Endodermal cell (in vitro differentiated cells): ENCODE data around the gene XRCC6. TPM values are rescaled to one million over a fixed set of nuclear protein-coding genes. Genes with fewer than 3 reads are reported as not detected.

Experiments
- DNase-seq: peaks from one replicate; pipeline ENCODE4 v3.0.0-alpha.2; 2017
- H3K27ac ChIP-seq: 2 replicates; pipeline ENCODE4 v1.5.1; 2013; ENCODE audit warnings: mild to moderate bottlenecking, low read depth, low read length, moderate library complexity
- H3K27me3 ChIP-seq: 2 replicates; pipeline ENCODE4 v1.6.1; 2013; ENCODE audit warnings: mild to moderate bottlenecking, low read length, moderate library complexity; ENCODE audit not compliant: insufficient read depth, control insufficient read depth, poor library complexity, severe bottlenecking
- H3K36me3 ChIP-seq: 2 replicates; pipeline ENCODE4 v1.7.0; 2013; ENCODE audit warnings: mild to moderate bottlenecking, low read length, moderate library complexity; ENCODE audit not compliant: control insufficient read depth, insufficient read depth
- H3K4me1 ChIP-seq: one replicate; pipeline ENCODE4 v1.7.0; 2013; ENCODE audit warnings: low read length; ENCODE audit not compliant: control insufficient read depth, insufficient read depth
- H3K4me3 ChIP-seq: 2 replicates; pipeline ENCODE4 v1.5.1; 2013; ENCODE audit warnings: mild to moderate bottlenecking, low read length, moderate library complexity
- H3K9ac ChIP-seq: 2 replicates; pipeline ENCODE4 v1.6.1; 2013; ENCODE audit warnings: mild to moderate bottlenecking, low read length, moderate library complexity; ENCODE audit not compliant: poor library complexity, severe bottlenecking; ENCODE audit errors: extremely low read depth
- H3K9me3 ChIP-seq: 2 replicates; pipeline ENCODE4 v1.6.1; 2013; ENCODE audit warnings: mild to moderate bottlenecking, low read length, moderate library complexity; ENCODE audit not compliant: control insufficient read depth
- H3K27ac Mint-ChIP-seq: 2 replicates; pipeline ENCODE4 v1.8.0; 2020; ENCODE audit warnings: mixed read lengths
- H3K27me3 Mint-ChIP-seq: 2 replicates; pipeline ENCODE4 v1.8.0; 2021; ENCODE audit warnings: mild to moderate bottlenecking, mixed read lengths; ENCODE audit not compliant: insufficient read depth
- H3K36me3 Mint-ChIP-seq: 2 replicates; pipeline ENCODE4 v1.8.0; 2020; ENCODE audit warnings: low read depth, mixed read lengths
- H3K4me1 Mint-ChIP-seq: 2 replicates; pipeline ENCODE4 v1.8.0; 2020; ENCODE audit warnings: mixed read lengths
- H3K4me3 Mint-ChIP-seq: 2 replicates; pipeline ENCODE4 v1.8.0; 2020; ENCODE audit warnings: mild to moderate bottlenecking, moderate library complexity, mixed read lengths
- H3K9me3 Mint-ChIP-seq: 2 replicates; pipeline ENCODE4 v1.8.0; 2020; ENCODE audit warnings: mild to moderate bottlenecking, mixed read lengths
- WGBS, 2 experiments: methylation state at CpG; one replicate each; pipeline versions ENCODE4 v1.1.5 to v1.1.7; 2013; ENCODE audit warnings: missing lambda C conversion rate in 2 of 2, mixed read lengths in 1 of 2; ENCODE audit not compliant: insufficient coverage in 1 of 2, insufficient read length in 1 of 2; 5-methylcytosine and 5-hydroxymethylcytosine counted together
- total RNA-seq, 2 donors: library from RNA; stranded (reverse); fragmentation: NEBNext Ultra II Directional in 1 of 2; extraction: Animal tissue kit (Norgen Biotek cat#: 25700) in 1 of 2; gene quantifications; 2 replicates in 1 of 2; 3 replicates in 1 of 2; pipeline ENCODE4 v1.2.1, GENCODE V29; 2021
- TF ChIP-seq, protein P1 (sequence below): fragments of 200-600 bp; sonication (generic); conservative IDR thresholded peaks from 2 replicates; pipeline ENCODE4 v1.5.0; 2021; ENCODE audit warnings: antibody characterized with exemption, mild to moderate bottlenecking

The XRCC6 gene
- total RNA-seq, 2 donors from 2014 or later, result 345 to 387 TPM

DNA sequence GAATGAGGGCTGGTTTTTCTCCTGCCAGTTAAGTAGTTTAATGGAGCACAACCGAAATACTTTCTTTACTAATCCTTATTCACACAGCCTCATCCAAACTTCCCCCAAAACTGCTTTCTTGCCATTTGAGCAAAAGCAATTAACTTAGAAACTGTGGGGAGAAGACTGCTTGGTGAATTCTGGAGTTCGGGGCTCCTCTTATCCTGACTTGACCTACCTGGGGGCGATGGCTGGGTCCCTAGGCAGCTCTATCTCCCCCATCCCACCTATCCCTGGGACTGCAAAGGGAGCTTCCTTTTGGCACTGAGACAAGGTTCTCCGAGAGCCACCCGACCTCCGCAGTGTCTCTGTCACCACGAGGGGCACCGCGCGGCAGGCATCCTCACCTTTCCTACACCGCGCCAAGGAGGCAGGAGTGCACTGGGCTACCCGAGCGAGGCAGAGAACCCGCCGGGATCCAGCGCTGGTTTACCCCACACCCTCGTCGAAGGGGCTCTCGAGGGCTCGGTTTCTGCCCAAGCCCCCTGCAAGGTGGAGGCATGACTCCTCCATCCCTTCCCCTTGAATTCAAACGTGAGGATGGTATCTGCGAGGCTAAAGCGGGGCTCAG is 1.0 kb upstream of the XRCC6 start:
- peak; percentile 86 for DNase-seq
- H3K4me3 ChIP-seq, result peak overlapping the region; percentile 93
- Mint-ChIP-seq H3K4me1 (peaks cover 22% of the 10 kb centered on the region), H3K36me3 (peaks cover 26% of the 10 kb centered on the region), H3K27ac (peak overlapping the region; percentile 99), H3K27me3 (no peaks in the 10 kb centered on the region), H3K9me3 (no peaks in the 10 kb centered on the region), H3K4me3 (peak overlapping the region; percentile 95)
- peak overlapping the region; percentile 98 for H3K9ac ChIP-seq
- TF ChIP-seq, protein P1, sequence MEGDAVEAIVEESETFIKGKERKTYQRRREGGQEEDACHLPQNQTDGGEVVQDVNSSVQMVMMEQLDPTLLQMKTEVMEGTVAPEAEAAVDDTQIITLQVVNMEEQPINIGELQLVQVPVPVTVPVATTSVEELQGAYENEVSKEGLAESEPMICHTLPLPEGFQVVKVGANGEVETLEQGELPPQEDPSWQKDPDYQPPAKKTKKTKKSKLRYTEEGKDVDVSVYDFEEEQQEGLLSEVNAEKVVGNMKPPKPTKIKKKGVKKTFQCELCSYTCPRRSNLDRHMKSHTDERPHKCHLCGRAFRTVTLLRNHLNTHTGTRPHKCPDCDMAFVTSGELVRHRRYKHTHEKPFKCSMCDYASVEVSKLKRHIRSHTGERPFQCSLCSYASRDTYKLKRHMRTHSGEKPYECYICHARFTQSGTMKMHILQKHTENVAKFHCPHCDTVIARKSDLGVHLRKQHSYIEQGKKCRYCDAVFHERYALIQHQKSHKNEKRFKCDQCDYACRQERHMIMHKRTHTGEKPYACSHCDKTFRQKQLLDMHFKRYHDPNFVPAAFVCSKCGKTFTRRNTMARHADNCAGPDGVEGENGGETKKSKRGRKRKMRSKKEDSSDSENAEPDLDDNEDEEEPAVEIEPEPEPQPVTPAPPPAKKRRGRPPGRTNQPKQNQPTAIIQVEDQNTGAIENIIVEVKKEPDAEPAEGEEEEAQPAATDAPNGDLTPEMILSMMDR, result peak; percentile 27
- no peaks in the 10 kb centered on the region for H3K9me3 ChIP-seq
- WGBS, 2 experiments, result 2 to 3% methylated on average over 16 to 24 of the region's 24 CpGs
- no peaks in the 10 kb centered on the region for H3K27me3 ChIP-seq
- H3K36me3 ChIP-seq, result peaks cover 18% of the 10 kb centered on the region
- no peaks in the 10 kb centered on the region for H3K4me1 ChIP-seq
- peak overlapping the region; percentile 42 for H3K27ac ChIP-seq

DNA sequence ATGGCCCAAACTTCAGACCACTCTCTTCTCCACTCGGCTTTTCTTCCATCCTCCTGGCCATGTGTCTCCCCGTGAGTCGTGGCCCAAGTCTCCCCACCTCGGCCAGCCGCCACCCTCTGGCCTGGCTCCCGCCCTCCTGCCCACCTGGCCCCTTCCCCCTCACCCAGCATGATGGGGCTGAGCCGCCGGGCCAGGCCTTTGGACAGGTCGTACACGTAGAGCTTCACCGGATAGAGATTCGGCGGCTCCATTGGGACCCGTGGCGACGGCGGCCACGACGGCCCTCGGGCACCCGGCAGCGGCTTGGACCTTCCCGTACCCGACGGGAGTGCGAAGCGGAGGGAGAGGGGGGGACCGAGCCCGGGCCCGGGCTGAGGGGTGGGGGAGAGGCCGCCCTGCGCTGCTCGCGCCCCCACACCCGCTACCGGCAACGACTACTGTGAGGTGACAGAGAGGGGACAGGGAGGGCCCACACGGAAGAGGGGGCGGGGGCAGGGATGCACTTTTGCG is 451 bp upstream of the XRCC6 start, which contains the start of gene DESI1:
DESI1 (minus strand) TSS at position 455 of the 510 bp plus-strand sequence; CDS start at position 251, 204 bp downstream.
- Histone ChIP-seq H3K9me3 (no peaks in the 10 kb centered on the region), H3K4me3 (peak within 1 kb of the TSS; percentile 93), H3K36me3 (peaks cover 23% of the 10 kb centered on the region), H3K27ac (peak within 1 kb of the TSS; percentile 94), H3K9ac (peak within 1 kb of the TSS; percentile 98), H3K27me3 (no peaks in the 10 kb centered on the region), H3K4me1 (no peaks in the 10 kb centered on the region)
- Mint-ChIP-seq H3K36me3 (peaks cover 31% of the 10 kb centered on the region), H3K27me3 (no peaks in the 10 kb centered on the region), H3K9me3 (no peaks in the 10 kb centered on the region), H3K4me3 (peak within 1 kb of the TSS; percentile 95), H3K4me1 (peaks cover 22% of the 10 kb centered on the region), H3K27ac (peak within 1 kb of the TSS; percentile 99)
- no peak for DNase-seq
- 0 to 2% methylated on average over 5 to 40 of the region's 40 CpGs for WGBS, 2 experiments
- TF ChIP-seq, protein P1, result no peak

DNA sequence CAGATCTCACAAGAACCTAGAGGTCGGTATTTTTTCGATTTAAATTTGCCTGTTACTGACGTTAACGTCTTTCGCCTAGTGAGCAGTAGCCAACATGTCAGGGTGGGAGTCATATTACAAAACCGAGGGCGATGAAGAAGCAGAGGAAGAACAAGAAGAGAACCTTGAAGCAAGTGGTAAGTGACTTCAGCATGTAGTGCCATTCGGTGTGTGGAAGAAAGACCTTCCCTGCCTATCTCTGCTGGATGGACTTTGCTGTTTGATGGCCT is 750 bp downstream of the XRCC6 start:
- no peak for DNase-seq
- TF ChIP-seq, protein P1, result no peak
- Histone ChIP-seq H3K36me3 (peaks cover 31% of the 10 kb centered on the region), H3K9me3 (no peaks in the 10 kb centered on the region), H3K4me1 (no peaks in the 10 kb centered on the region), H3K4me3 (peak overlapping the region; percentile 93), H3K27me3 (no peaks in the 10 kb centered on the region), H3K27ac (peak overlapping the region; percentile 94), H3K9ac (peak overlapping the region; percentile 98)
- H3K27ac Mint-ChIP-seq, result peak overlapping the region; percentile 99
- peaks cover 33% of the 10 kb centered on the region for H3K36me3 Mint-ChIP-seq
- WGBS, 2 experiments, result 6 to 10% methylated on average over 8 of the region's 8 CpGs
- peaks cover 20% of the 10 kb centered on the region for H3K4me1 Mint-ChIP-seq
- H3K4me3 Mint-ChIP-seq, result peak overlapping the region; percentile 95
- H3K27me3 Mint-ChIP-seq, result no peaks in the 10 kb centered on the region
- no peaks in the 10 kb centered on the region for H3K9me3 Mint-ChIP-seq
